Activated gamma-delta T cell treated with Interleukin-2 at 50 U/mL for 16 hours (primary cell): ENCODE measurements around the gene COG3.
"Not testable (repeated sequence)": the region's sequence is repeated elsewhere in the genome, so short reads cannot be mapped to it uniquely, and the experiment has no call there.

Experiments used
- DNase-seq: peaks from one replicate; pipeline ENCODE4 v3.0.0-alpha.2; 2020

COG3 gene

GRCh38 chr13:45464687-45465453 lies at the start of gene COG3:
Gene COG3, plus strand, starts transcription at chr13:45464939. Its CDS starts 98 bp downstream, at chr13:45465037.
- DNase-seq, result peak; percentile 94

- no peak for DNase-seq
These were observed 49.6 kb upstream of the COG3 start for GRCh38 chr13:45415112-45415511.

GRCh38 chr13:45416516-45417128 lies 48.1 kb upstream of the COG3 start:
- DNase-seq, result no peak

- peak; percentile 90 for DNase-seq
These were observed 46.8 kb upstream of the COG3 start, which contains the start of gene SLC25A30 for GRCh38 chr13:45417790-45418534. Gene SLC25A30, minus strand, starts transcription at chr13:45418373. Its CDS starts 6,948 bp downstream, at chr13:45411425.

- DNase-seq, result not testable (repeated sequence)
These were observed 45.4 kb upstream of the COG3 start for GRCh38 chr13:45419389-45419788.

GRCh38 chr13:45419945-45420344 lies 44.8 kb upstream of the COG3 start:
- no peak for DNase-seq

GRCh38 chr13:45422731-45423292 lies 41.9 kb upstream of the COG3 start:
- no peak for DNase-seq

GRCh38 chr13:45426056-45426841 lies 38.5 kb upstream of the COG3 start:
- DNase-seq, result not testable (repeated sequence)

- DNase-seq, result no peak
These were observed 31.9 kb upstream of the COG3 start for GRCh38 chr13:45432737-45433380.

- DNase-seq, result no peak
These were observed 31.4 kb upstream of the COG3 start for GRCh38 chr13:45433381-45433790.

- DNase-seq, result no peak
These were observed 30.0 kb upstream of the COG3 start for GRCh38 chr13:45434556-45435371.

GRCh38 chr13:45436332-45436731 lies 28.4 kb upstream of the COG3 start:
- no peak for DNase-seq

GRCh38 chr13:45436953-45437352 lies 27.8 kb upstream of the COG3 start:
- DNase-seq, result no peak

GRCh38 chr13:45437947-45438346 lies 26.8 kb upstream of the COG3 start:
- no peak for DNase-seq

GRCh38 chr13:45439008-45439407 lies 25.7 kb upstream of the COG3 start:
- DNase-seq, result no peak

GRCh38 chr13:45439781-45440462 lies 24.8 kb upstream of the COG3 start:
- DNase-seq, result no peak

- DNase-seq, result no peak
These were observed 23.1 kb upstream of the COG3 start for GRCh38 chr13:45441633-45442032.

- DNase-seq, result no peak
These were observed 19.7 kb upstream of the COG3 start for GRCh38 chr13:45445053-45445452.

- DNase-seq, result no peak
These were observed 18.6 kb upstream of the COG3 start for GRCh38 chr13:45446181-45446580.

- no peak for DNase-seq
These were observed 17.6 kb upstream of the COG3 start for GRCh38 chr13:45447050-45447661.
